GM08714 (cell line): ENCODE measurements around the gene FRAS1.
"Not testable (repeated sequence)": the region's sequence is repeated elsewhere in the genome, so short reads cannot be mapped to it uniquely, and the experiment has no call there.

ENCODE experiments used
- H3K4me3 ChIP-seq: fragments of 200-500 bp; sonication (Bioruptor generic); 2 replicates; pipeline ENCODE4 v1.5.1; 2014; ENCODE audit warnings: mild to moderate bottlenecking, low read length, inconsistent platforms
- ZNF274 ChIP-seq: IDR thresholded peaks from 2 replicates; pipeline ENCODE4 v1.6.1; 2012; ENCODE audit warnings: mild to moderate bottlenecking, low read depth, low read length

FRAS1 gene

GRCh38 chr4:78186597-78187543, 129.7 kb downstream of the FRAS1 start:
- no peak overlapping the region for H3K4me3 ChIP-seq
- no peak for TF ChIP-seq ZNF274

GRCh38 chr4:78190068-78190467, 132.9 kb downstream of the FRAS1 start:
- H3K4me3 ChIP-seq, result no peak overlapping the region
- TF ChIP-seq ZNF274, result no peak

DNA sequence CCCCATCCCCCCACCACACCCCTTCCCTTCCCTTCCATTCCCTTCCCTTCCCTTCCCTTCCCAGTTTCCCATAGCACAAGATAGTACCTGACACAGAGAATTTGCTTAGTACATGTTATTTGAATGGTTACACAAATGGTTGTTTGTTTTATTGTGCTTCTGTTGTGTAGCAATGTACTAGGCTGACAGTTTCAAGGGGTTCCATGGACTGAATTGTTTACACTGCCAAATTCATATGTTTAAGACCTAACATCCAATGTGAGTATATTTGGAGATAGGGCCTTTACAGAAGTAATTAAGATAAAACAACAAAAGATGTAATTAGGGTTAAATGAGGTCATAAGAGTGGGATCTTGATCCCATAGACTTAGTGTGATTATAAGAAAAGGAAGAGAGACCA, 133.5 kb downstream of the FRAS1 start:
- H3K4me3 ChIP-seq, result no peak overlapping the region
- no peak for TF ChIP-seq ZNF274

GRCh38 chr4:78197947-78198346, 140.8 kb downstream of the FRAS1 start:
- H3K4me3 ChIP-seq, result no peak overlapping the region
- TF ChIP-seq ZNF274, result no peak

DNA sequence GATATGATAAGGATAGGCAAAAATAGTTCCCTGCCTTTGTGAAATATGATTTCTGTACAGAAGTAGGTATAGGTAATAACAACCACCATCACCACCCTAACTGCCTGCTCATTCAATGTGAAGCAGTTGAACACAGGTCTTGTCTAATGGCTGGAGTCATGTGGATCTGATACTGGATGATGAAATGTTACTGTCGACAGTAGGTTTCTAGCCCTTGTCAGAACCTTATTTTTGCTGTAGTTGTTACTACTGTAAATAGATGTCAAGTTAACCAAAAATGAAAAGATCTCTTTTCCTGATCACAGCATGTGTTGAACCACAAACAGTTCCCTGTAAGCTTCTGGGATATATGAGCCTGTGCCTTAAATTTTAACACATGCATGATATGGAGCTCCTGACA, 142.9 kb downstream of the FRAS1 start:
- no peak overlapping the region for H3K4me3 ChIP-seq
- no peak for TF ChIP-seq ZNF274

DNA sequence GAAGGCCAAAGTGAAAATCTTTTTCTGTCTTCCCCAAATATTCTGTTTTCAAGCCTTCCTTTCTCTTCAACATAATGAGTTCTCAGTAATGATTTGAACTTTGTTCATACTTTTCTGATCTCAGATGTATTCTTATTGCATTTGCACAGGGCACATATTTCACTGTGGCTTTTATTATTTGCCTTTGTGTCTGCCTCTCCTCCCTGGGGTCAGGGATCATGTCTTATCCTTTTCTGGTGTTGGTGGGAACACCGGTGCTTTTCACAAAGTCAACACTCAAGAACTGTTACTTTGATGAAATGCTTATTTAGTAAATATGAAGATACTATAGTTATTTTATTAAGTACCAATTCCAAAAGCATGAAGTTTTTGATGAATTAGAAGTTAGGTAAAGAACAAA, 143.8 kb downstream of the FRAS1 start:
- TF ChIP-seq ZNF274, result no peak
- no peak overlapping the region for H3K4me3 ChIP-seq

- TF ChIP-seq ZNF274, result no peak
These were observed 147.1 kb downstream of the FRAS1 start for GRCh38 chr4:78204176-78204575.

DNA sequence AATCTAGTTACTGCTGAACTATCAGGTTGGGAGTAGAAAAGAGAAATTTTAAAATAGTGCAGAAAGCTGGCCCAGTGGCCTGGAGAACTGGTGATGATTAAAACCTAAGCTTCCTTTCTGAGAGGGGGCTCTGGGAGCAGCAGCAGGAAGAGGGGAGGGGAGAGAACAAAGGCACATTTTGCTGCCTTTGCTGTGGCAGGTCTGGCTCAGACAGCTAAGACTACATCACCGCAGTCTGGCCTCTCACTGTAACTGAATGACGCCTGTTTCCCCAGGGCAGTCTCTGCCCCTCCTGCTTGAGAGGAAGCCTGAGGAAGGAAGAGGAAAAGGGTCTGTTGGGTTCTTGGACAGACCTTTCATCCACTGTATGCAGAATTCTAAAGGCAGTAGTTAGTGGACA, 148.5 kb downstream of the FRAS1 start:
- H3K4me3 ChIP-seq, result no peak overlapping the region
- TF ChIP-seq ZNF274, result no peak

More at GRCh38 chr4:78204176-78204575, 147.1 kb downstream of the FRAS1 start:
- H3K4me3 ChIP-seq, result no peak overlapping the region

- no peak overlapping the region for H3K4me3 ChIP-seq
- TF ChIP-seq ZNF274, result no peak
These were observed 150.4 kb downstream of the FRAS1 start for GRCh38 chr4:78207541-78207940.

GRCh38 chr4:78207951-78208350, 150.8 kb downstream of the FRAS1 start:
- no peak overlapping the region for H3K4me3 ChIP-seq

GRCh38 chr4:78208896-78209295, 151.8 kb downstream of the FRAS1 start:
- H3K4me3 ChIP-seq, result not testable (repeated sequence)

More at GRCh38 chr4:78207951-78208350, 150.8 kb downstream of the FRAS1 start:
- no peak for TF ChIP-seq ZNF274

DNA sequence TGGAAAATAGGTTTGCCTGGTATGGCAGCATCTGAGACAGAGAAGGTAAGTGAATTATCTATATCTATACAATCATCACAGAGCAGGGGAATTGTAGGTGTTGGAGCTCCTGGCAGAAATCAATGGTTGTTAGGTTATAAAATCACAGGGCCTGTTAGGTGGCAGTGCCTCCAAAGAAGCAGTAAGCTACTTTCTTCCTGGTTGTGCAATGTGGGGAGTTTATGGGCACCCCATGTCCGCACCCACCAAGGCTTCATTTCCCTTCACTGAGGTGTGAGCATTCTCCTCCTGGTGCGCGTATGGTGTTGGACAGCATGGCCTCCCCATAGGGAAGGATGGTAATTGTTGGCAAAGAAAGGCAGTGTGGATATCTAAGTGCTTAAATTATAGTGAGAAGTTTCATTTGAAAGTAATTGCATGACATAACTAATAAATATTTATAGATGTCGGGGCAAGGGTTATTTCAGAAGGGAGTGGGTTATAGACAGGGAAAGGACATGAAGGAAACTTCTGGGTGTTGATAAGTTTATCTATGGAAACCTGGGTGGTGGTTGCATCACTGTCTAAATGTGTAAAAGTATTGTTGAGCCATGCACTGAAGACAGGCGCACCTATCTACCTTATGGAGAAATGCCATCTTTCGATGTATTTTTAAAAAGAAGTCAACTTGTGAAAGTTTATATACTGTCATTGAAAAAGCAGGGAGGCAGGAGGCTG, 153.7 kb downstream of the FRAS1 start:
- TF ChIP-seq ZNF274, result no peak
- H3K4me3 ChIP-seq, result no peak overlapping the region

GRCh38 chr4:78213218-78213617, 156.1 kb downstream of the FRAS1 start:
- no peak overlapping the region for H3K4me3 ChIP-seq
- TF ChIP-seq ZNF274, result no peak

GRCh38 chr4:78214078-78214477, 157.0 kb downstream of the FRAS1 start:
- H3K4me3 ChIP-seq, result no peak overlapping the region
- TF ChIP-seq ZNF274, result no peak

DNA sequence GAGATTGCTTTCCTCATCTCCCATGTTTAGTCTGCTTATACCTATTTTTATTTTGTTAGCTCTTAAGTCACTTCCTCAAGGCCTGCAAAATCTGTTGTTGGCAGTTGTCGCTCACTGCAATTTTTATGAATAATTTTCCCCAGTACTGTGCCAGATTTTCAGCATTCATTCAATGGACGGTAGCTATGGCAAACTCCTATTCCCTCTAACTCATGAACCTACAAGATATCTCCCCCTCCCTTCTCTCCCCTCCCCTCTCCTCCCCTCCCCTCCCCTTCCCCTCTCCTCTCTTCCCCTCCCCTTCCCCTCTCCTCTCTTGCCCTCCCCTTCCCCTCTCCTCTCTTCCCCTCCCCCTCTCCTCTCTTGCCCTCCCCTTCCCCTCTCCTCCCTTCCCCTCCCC, 160.4 kb downstream of the FRAS1 start:
- H3K4me3 ChIP-seq, result no peak overlapping the region
- TF ChIP-seq ZNF274, result no peak
